ENCODE results near the gene MYDGF.

Gene MYDGF

GRCh38 chr19:4676955-4677731 lies 7.0 kb upstream of the MYDGF start:
- H3K4me1 ChIP-seq (ENCODE audit: control insufficient read depth, insufficient read depth, low read length): no peaks in the 10 kb centered on the region
- ChIA-PET POLR2A (no interaction called here), CTCF (interaction anchor here (0.6 to 0.9 kb wide), 3 partner anchors 10 to 21 kb away, joined by 3 to 4 read pairs (median 3); no protein-coding TSS in a partner anchor)
- TF ChIP-seq ZNF645 (tag by site-specific recombination; IDR thresholded peaks at IDR 0.05) (no peak), ZNF623 (tag by site-specific recombination; IDR thresholded peaks at IDR 0.05) (no peak), ZNF174 (tag by site-specific recombination; IDR thresholded peaks at IDR 0.05) (no peak), GLIS1 (tag by site-specific recombination; IDR thresholded peaks at IDR 0.05) (0 out of 2 replicates have a peak, but pooled peaks have one; percentile 5), ZBTB48 (tag by site-specific recombination; IDR thresholded peaks at IDR 0.05) (no peak), IKZF3 (tag by site-specific recombination; IDR thresholded peaks at IDR 0.05) (no peak), SP3 (tag by site-specific recombination; IDR thresholded peaks at IDR 0.05) (0 out of 2 replicates have a peak, but pooled peaks have one; percentile 19), ZNF10 (tag by site-specific recombination; IDR thresholded peaks at IDR 0.05) (no peak), ZNF560 (tag by site-specific recombination; IDR thresholded peaks at IDR 0.05; ENCODE audit: borderline replicate concordance) (no peak), ZNF571 (tag by site-specific recombination; IDR thresholded peaks at IDR 0.05) (no peak), PRDM10 (tag by site-specific recombination; IDR thresholded peaks at IDR 0.05) (0 out of 2 replicates have a peak, but pooled peaks have one; percentile 41), PRDM1 (tag by site-specific recombination; IDR thresholded peaks at IDR 0.05) (no peak), SP2 (tag by site-specific recombination; IDR thresholded peaks at IDR 0.05) (peak; percentile 28; the same call in 1 of the 2 replicates), ZNF664 (tag by site-specific recombination; IDR thresholded peaks at IDR 0.05) (no peak)
- TF ChIP-seq, protein P1, sequence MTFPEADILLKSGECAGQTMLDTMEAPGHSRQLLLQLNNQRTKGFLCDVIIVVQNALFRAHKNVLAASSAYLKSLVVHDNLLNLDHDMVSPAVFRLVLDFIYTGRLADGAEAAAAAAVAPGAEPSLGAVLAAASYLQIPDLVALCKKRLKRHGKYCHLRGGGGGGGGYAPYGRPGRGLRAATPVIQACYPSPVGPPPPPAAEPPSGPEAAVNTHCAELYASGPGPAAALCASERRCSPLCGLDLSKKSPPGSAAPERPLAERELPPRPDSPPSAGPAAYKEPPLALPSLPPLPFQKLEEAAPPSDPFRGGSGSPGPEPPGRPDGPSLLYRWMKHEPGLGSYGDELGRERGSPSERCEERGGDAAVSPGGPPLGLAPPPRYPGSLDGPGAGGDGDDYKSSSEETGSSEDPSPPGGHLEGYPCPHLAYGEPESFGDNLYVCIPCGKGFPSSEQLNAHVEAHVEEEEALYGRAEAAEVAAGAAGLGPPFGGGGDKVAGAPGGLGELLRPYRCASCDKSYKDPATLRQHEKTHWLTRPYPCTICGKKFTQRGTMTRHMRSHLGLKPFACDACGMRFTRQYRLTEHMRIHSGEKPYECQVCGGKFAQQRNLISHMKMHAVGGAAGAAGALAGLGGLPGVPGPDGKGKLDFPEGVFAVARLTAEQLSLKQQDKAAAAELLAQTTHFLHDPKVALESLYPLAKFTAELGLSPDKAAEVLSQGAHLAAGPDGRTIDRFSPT (tag by site-specific recombination; IDR thresholded peaks at IDR 0.05): no peak
- TF ChIP-seq, protein P2, sequence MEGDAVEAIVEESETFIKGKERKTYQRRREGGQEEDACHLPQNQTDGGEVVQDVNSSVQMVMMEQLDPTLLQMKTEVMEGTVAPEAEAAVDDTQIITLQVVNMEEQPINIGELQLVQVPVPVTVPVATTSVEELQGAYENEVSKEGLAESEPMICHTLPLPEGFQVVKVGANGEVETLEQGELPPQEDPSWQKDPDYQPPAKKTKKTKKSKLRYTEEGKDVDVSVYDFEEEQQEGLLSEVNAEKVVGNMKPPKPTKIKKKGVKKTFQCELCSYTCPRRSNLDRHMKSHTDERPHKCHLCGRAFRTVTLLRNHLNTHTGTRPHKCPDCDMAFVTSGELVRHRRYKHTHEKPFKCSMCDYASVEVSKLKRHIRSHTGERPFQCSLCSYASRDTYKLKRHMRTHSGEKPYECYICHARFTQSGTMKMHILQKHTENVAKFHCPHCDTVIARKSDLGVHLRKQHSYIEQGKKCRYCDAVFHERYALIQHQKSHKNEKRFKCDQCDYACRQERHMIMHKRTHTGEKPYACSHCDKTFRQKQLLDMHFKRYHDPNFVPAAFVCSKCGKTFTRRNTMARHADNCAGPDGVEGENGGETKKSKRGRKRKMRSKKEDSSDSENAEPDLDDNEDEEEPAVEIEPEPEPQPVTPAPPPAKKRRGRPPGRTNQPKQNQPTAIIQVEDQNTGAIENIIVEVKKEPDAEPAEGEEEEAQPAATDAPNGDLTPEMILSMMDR (tag by site-specific recombination; IDR thresholded peaks at IDR 0.05): 0 out of 2 replicates have a peak, but pooled peaks have one; percentile 24
- no peaks in the 10 kb centered on the region for H3K9me3 ChIP-seq (ENCODE audit: control insufficient read depth, insufficient read depth, low read depth, low read length)
- H3K36me3 ChIP-seq (ENCODE audit: control insufficient read depth in 2 of 2, insufficient read depth in 1 of 2, low read length in 2 of 2): peaks cover 0 to 24% of the 10 kb centered on the region in 2 experiments; a peak in 2 of 3 replicates
- H3K4me3 ChIP-seq (ENCODE audit: low read depth, low read length): no peak overlapping the region
- no peak overlapping the region for H3K27ac ChIP-seq (ENCODE audit: extremely low read depth, low read depth, low read length)
